ENCODE results near the gene SPTBN1. TPM values are rescaled to one million over a fixed set of nuclear protein-coding genes. Genes with fewer than 3 reads are reported as not detected.
"Not testable (repeated sequence)": the region's sequence is repeated elsewhere in the genome, so short reads cannot be mapped to it uniquely, and the experiment has no call there.

Gene SPTBN1
- total and polyA plus RNA-seq, 2 of the 13 experiments (the other 11 are each of a cell fraction or from before 2014, with no cell fraction given): 123 to 299 TPM

GRCh38 chr2:54529518-54529917, 73.4 kb downstream of the SPTBN1 start:
- H2AFZ ChIP-seq (ENCODE audit: low read length); CTCF ChIA-PET (ENCODE audit: low intra/inter-chr PET ratio, low total read pairs); H3K27me3 ChIP-seq (ENCODE audit: control insufficient read depth in 1 of 2, insufficient read depth in 2 of 2, low read length in 2 of 2); H3K27ac ChIP-seq (ENCODE audit: extremely low read length, insufficient read depth, low read length); in situ Hi-C loops (cut with HindIII; ENCODE audit: extremely low pct_ligation_motif_present, low pct_unique_long_range_greater_than_20kb); H4K20me1 ChIP-seq (ENCODE audit: insufficient read depth, low read length); FAIRE-seq; ATAC-seq; H3K4me3 ChIP-seq (replicated peaks in 1 of 3; ENCODE audit: insufficient read depth in 1 of 3, low read depth in 2 of 3, low read length in 3 of 3); H3K4me2 ChIP-seq (ENCODE audit: low read depth, low read length); H3K9me3 ChIP-seq (ENCODE audit: low read length); H3K9ac ChIP-seq (ENCODE audit: insufficient read depth, low read depth, low read length); intact Hi-C loops (cut with micrococcal nuclease; ENCODE audit: unreplicated experiment); TF ChIP-seq SOX13, FOXA1, SOX6 (IDR thresholded peaks at IDR 0.05): not testable (repeated sequence)
- POLR2A ChIA-PET: interaction anchor here (0.6 to 2.5 kb wide), 5 partner anchors 16 to 116 kb away, joined by 3 to 7 read pairs (median 3); no protein-coding TSS in a partner anchor
- 94% methylated on average over 1 of the region's 1 CpG for WGBS (ENCODE audit: low lambda C conversion rate)
- peaks cover 37% of the 10 kb centered on the region for H3K79me2 ChIP-seq (ENCODE audit: insufficient read depth, low read length)
- peaks cover 14 to 46% of the 10 kb centered on the region in 2 experiments for H3K36me3 ChIP-seq (replicated peaks in 1 of 2; ENCODE audit: control insufficient read depth in 1 of 2, insufficient read depth in 2 of 2, low read length in 2 of 2)
- TSS peak; percentile 11 for BruUV-seq (replicated peaks)
- peak; percentile 43 for DNase-seq (ENCODE audit: low spot score)
- peaks cover 55% of the 10 kb centered on the region for H3K4me1 ChIP-seq (ENCODE audit: insufficient read depth, low read length)
- peak in 1 of 2 experiments; percentile 41; a peak in 1 of 4 replicates for TF ChIP-seq SOX13 (CRISPR knock-in tag; conservative IDR thresholded peaks at IDR 0.05 in 1 of 2, IDR thresholded peaks at IDR 0.05 in 1 of 2)
- TF ChIP-seq PAXIP1 (CRISPR knock-in tag; conservative IDR thresholded peaks at IDR 0.05): 0 out of 2 replicates have a peak, but pooled peaks have one; percentile 13
- peak; percentile 54; the same call in 1 of the 2 replicates for TF ChIP-seq RCOR2 (CRISPR knock-in tag; IDR thresholded peaks at IDR 0.05)
- TF ChIP-seq TCF7 (IDR thresholded peaks at IDR 0.05; ENCODE audit: low read depth): peak; percentile 51; the same call in 1 of the 2 replicates
- TF ChIP-seq FOXO1 (CRISPR knock-in tag; IDR thresholded peaks at IDR 0.05): peak; percentile 22; the same call in 1 of the 2 replicates
- peak; percentile 51; the same call in 1 of the 2 replicates for TF ChIP-seq FOXA1 (CRISPR knock-in tag; IDR thresholded peaks at IDR 0.05)
- 0 out of 2 replicates have a peak, but pooled peaks have one; percentile 30 for TF ChIP-seq MEIS2 (CRISPR knock-in tag; IDR thresholded peaks at IDR 0.05)
- TF ChIP-seq HMG20A (CRISPR knock-in tag; IDR thresholded peaks at IDR 0.05; ENCODE audit: borderline replicate concordance): peak; percentile 23; the same call in 1 of the 2 replicates
- TF ChIP-seq FOXP4 (CRISPR knock-in tag; IDR thresholded peaks at IDR 0.05): 0 out of 2 replicates have a peak, but pooled peaks have one; percentile 47
- TF ChIP-seq NR2F6 (IDR thresholded peaks at IDR 0.05): peak; percentile 36
- TF ChIP-seq NR2F6 (CRISPR knock-in tag; IDR thresholded peaks at IDR 0.05): peak; percentile 61; the same call in 1 of the 2 replicates
- TF ChIP-seq SOX6 (CRISPR knock-in tag; IDR thresholded peaks at IDR 0.05): peak; percentile 34; the same call in 1 of the 2 replicates
- TF ChIP-seq FOSL2 (CRISPR knock-in tag; IDR thresholded peaks at IDR 0.05): 0 out of 2 replicates have a peak, but pooled peaks have one; percentile 25
- peak; percentile 43; the same call in 1 of the 2 replicates for TF ChIP-seq RARA (CRISPR knock-in tag; IDR thresholded peaks at IDR 0.05)
- TF ChIP-seq NR2F1 (CRISPR knock-in tag; IDR thresholded peaks at IDR 0.05): peak in 1 of 2 experiments; percentile 33; a peak in 1 of 4 replicates
